Kidney epithelial cell (primary cell): Measurements from ENCODE around the gene GPRIN2. TPM values are rescaled to one million over a fixed set of nuclear protein-coding genes. Genes with fewer than 3 reads are reported as not detected.
"Not testable (repeated sequence)": the region's sequence is repeated elsewhere in the genome, so short reads cannot be mapped to it uniquely, and the experiment has no call there.

Source experiments
- DNase-seq: peaks from one replicate; pipeline ENCODE4 v3.0.0-alpha.2; 2010; ENCODE audit warnings: low read depth
- H3K27me3 ChIP-seq: 2 replicates; pipeline ENCODE4 v1.6.0; 2011; ENCODE audit warnings: low read length; ENCODE audit not compliant: control insufficient read depth, insufficient read depth
- H3K36me3 ChIP-seq: 2 replicates; pipeline ENCODE4 v1.5.1; 2011; ENCODE audit warnings: low read length; ENCODE audit not compliant: control insufficient read depth, insufficient read depth
- H3K4me3 ChIP-seq: 2 replicates; pipeline ENCODE4 v1.5.1; 2011; ENCODE audit warnings: low read depth, mild to moderate bottlenecking, control low read depth, low read length
- total RNA-seq: library from RNA; depleted of rRNA; stranded (reverse); fragments of >200 nt; gene quantifications from 2 replicates; pipeline ENCODE4 v1.2.3, GENCODE V29; 2015
- TF ChIP-seq, protein P1 (sequence below): IDR thresholded peaks from 2 replicates; pipeline ENCODE4 v1.5.1; 2011; ENCODE audit warnings: mild to moderate bottlenecking, moderate library complexity, low read length, control low read depth, inconsistent platforms; ENCODE audit not compliant: insufficient read depth, poor library complexity, severe bottlenecking

Gene GPRIN2
- total RNA-seq, 1 donor from 2014 or later, result 9.2 TPM

DNA sequence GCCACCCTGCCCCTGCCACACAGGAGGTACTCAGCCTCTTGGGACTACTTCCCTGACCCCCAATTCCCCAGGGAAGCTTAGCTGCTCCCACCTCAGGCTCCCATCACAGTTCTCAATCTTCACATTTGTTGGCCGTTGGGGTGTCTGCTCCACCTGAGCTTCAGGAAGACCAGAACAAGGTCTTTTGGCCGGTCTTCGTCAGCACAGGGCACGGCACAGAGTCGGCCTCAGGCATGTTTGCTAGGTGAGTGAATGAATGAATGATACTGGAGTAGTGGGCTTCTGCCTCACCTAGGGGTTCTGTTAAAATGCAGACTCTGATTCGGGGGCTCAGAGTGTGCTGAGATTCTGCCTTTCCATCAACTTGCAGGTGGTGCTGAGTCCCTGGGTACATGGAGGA, 20.3 kb downstream of the GPRIN2 start:
- TF ChIP-seq, protein P1, sequence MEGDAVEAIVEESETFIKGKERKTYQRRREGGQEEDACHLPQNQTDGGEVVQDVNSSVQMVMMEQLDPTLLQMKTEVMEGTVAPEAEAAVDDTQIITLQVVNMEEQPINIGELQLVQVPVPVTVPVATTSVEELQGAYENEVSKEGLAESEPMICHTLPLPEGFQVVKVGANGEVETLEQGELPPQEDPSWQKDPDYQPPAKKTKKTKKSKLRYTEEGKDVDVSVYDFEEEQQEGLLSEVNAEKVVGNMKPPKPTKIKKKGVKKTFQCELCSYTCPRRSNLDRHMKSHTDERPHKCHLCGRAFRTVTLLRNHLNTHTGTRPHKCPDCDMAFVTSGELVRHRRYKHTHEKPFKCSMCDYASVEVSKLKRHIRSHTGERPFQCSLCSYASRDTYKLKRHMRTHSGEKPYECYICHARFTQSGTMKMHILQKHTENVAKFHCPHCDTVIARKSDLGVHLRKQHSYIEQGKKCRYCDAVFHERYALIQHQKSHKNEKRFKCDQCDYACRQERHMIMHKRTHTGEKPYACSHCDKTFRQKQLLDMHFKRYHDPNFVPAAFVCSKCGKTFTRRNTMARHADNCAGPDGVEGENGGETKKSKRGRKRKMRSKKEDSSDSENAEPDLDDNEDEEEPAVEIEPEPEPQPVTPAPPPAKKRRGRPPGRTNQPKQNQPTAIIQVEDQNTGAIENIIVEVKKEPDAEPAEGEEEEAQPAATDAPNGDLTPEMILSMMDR, result no peak
- Histone ChIP-seq H3K36me3 (no peaks in the 10 kb centered on the region), H3K27me3 (peaks cover 6% of the 10 kb centered on the region)

DNA sequence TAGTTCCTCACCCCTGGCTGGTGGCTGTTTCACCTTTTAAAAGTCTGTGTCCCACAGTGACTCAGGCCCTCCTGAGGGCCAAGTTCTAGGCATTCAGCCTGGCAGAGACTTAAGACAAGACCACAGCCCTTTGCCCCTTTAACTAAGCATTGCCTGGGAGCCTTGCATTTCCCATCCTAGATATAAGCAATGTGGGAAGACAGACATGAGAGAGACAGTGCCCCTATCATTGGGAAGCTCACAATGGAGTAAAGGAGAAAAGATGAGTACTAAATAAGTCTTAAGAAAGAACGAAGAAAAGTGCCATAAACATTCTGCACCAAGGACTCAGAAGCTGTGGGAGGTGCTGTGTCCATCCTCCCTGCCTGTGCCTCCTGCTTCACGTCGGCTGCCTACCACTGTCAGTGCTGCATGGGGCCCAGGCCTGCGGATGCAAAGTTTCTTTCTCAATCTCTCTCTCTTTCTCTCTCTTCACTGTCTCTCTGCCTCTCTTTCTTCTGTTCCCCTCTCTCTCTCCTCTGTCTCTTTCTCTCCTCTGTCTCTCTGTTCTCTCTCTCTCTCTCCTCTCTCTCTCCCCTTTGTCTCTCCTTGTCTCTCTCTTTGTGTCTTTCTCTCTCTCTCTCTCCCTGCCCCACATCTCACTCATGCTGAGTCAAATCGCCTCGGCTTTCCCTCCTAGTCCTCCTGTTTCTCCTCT, 21.5 kb downstream of the GPRIN2 start:
- no peak for DNase-seq
- Histone ChIP-seq H3K36me3 (no peaks in the 10 kb centered on the region), H3K27me3 (peaks cover 3% of the 10 kb centered on the region), H3K4me3 (no peak overlapping the region)
- TF ChIP-seq, protein P1, result no peak

More for the DNA sequence above, 20.3 kb downstream of the GPRIN2 start:
- H3K4me3 ChIP-seq, result no peak overlapping the region
- no peak for DNase-seq

DNA sequence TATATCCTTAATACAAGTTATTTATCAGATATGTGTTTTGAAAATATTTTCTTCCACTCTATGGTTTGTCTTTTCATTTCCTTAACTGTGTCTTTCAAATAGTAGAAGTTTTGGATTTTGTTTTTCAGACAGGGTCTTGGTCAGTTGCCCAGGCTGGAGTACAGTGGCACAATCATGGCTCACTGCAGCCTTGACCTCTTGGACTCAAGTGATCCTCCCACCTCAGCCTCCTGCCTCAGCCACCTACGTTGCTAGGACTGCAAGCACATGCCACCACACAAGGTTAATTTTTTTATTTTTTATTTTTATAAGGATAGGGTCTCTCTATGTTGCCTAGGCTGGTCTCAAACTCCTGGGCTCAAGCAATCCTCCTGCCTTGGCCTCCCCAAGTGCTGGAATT, 24.2 kb downstream of the GPRIN2 start:
- not testable (repeated sequence) for H3K27me3 ChIP-seq, H3K4me3 ChIP-seq, DNase-seq, H3K36me3 ChIP-seq

DNA sequence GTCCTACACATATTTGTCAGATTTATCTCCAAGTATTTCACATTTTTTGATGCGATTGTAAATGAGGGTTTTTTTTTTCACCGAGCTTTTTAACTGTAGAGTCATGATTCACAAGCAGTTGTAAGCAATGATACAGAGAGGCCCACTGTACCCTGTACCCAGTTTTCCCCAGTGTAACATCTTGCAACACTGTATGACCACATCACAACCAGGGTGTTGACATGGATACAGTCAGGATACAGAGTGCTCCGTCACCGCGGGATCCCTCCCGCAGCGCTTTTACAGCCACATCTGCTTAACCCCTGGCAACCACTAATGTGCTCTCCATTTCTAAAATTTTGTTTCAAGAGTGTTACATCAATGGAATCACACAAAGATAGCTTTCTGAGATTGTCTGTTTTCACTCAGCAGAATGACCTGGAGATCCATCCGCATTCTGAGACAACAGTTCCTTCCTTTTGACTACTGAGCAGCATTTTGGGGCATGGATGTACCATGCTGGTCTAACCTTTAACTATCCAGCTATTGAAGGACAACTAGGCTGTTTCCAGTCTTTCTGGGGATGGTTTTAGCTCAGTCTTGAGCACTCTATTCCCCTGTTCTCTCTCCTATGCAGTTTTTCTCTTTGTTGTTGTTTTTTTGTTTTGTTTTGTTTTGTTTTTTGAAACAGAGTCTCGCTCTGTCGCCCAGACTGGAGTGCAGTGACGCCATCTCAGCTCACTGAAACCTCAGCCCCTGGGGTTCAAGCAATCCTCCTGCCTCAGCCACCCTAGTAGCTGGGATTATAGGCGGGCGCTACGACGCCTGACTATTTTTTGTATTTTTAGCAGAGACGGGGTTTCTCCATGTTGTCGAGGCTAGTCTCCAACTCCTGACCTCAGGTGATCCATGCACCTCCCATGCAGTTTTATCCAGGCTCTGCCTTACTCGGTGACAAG, 25.9 kb downstream of the GPRIN2 start:
- DNase-seq, result no peak
- Histone ChIP-seq H3K36me3 (no peaks in the 10 kb centered on the region), H3K4me3 (no peak overlapping the region), H3K27me3 (peaks cover 3% of the 10 kb centered on the region)
- TF ChIP-seq, protein P1, result no peak

DNA sequence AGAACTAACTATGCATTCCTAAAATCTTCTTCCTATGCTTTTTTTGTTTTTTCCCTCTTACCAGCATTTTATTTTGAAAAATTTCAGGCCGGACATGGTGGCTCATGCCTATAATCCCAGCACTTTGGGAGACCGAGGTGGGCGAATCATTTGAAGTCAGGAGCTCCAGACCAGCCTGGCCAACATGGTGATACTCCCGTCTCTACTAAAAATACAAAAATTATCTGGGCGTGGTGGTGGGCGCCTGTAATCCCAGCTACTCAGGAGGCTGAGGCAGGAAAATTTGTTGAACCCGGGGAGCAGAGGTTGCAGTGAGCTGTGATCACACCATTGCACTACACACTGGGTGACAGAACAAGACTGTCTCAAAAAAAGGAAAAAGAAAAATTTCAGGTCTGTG, 26.7 kb downstream of the GPRIN2 start:
- H3K4me3 ChIP-seq, H3K27me3 ChIP-seq, H3K36me3 ChIP-seq, DNase-seq: not testable (repeated sequence)

DNA sequence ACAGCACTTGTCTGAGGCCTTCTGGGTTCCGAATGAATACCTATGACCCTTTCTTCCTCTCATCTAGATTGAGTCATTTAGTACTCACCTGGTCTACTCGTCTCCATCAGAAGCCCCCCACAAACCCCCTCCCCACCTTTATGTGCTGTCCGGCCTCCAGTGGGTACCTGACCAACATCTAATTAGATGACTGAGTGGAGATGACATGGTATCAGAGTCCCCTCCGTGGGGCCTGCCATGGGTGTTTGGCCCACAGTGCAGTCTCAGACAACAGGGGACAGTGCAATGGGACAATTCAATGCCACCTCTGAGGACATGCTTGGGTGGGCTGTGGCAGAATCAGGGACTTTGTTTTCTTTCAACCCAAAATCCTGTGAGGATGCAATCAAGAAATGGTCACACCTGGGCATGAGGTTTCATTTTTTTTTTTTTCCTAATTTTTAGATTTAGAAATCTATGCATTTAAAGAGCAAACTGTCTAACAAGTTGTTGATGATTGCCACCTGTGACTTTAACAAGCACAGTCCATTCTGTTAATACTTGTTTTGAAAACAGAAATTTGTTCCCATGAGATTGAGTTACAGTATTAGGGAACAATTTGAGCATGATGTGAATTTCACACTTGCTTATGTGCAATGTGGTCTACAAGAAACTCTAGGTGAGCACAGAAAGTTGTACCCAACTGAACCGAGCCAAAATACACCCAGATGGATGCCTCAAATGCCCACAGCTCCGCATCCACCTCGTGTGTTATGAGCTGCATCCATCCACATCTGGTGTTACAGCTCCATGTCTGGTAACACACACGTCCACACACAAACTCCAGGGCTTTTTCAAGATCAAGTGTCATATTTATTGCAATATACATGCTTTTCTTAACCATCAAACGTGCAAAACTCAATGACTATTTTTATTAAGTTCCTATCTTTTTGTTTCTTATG, 27.5 kb downstream of the GPRIN2 start:
- H3K36me3 ChIP-seq, result no peaks in the 10 kb centered on the region
- TF ChIP-seq, protein P1, result no peak
- no peaks in the 10 kb centered on the region for H3K27me3 ChIP-seq
- no peak for DNase-seq
- no peak overlapping the region for H3K4me3 ChIP-seq
